HPDE6-E6E7 (cell line): ENCODE data around the gene C11orf24.

Experiments
- DNase-seq: peaks from one replicate; pipeline ENCODE4 v3.0.0; 2011; ENCODE audit warnings: missing footprints; ENCODE audit errors: extremely low spot score

Gene C11orf24

GRCh38 chr11:68271781-68272608, at the start of gene C11orf24:
TSS of gene C11orf24 (minus strand) at chr11:68271973. CDS start at chr11:68263767, 8,206 bp downstream.
- peak; percentile 97 for DNase-seq

- no peak for DNase-seq
Observed at GRCh38 chr11:68317147-68317785, 45.5 kb upstream of the C11orf24 start.

- no peak for DNase-seq
Observed at GRCh38 chr11:68315171-68315920, 43.6 kb upstream of the C11orf24 start.

- no peak for DNase-seq
Observed at GRCh38 chr11:68314203-68315170, 42.7 kb upstream of the C11orf24 start.

- DNase-seq: no peak
Observed at GRCh38 chr11:68313574-68314202, 41.9 kb upstream of the C11orf24 start.

- DNase-seq: no peak
Observed at GRCh38 chr11:68312780-68313573, 41.2 kb upstream of the C11orf24 start.

- no peak for DNase-seq
Observed at GRCh38 chr11:68312117-68312779, 40.5 kb upstream of the C11orf24 start, which contains the start of gene LRP5. TSS of gene LRP5 (plus strand) at chr11:68312591. CDS start at chr11:68312715, 124 bp downstream.

- DNase-seq: no peak
Observed at GRCh38 chr11:68311160-68312116, 39.7 kb upstream of the C11orf24 start.

GRCh38 chr11:68309621-68310185, 37.9 kb upstream of the C11orf24 start:
- DNase-seq: no peak

GRCh38 chr11:68308068-68308467, 36.3 kb upstream of the C11orf24 start:
- no peak for DNase-seq

- no peak for DNase-seq
Observed at GRCh38 chr11:68306636-68307035, 34.9 kb upstream of the C11orf24 start.

- no peak for DNase-seq
Observed at GRCh38 chr11:68303982-68304780, 32.4 kb upstream of the C11orf24 start.

- DNase-seq: no peak
Observed at GRCh38 chr11:68303083-68303482, 31.3 kb upstream of the C11orf24 start.

- no peak for DNase-seq
Observed at GRCh38 chr11:68302670-68303069, 30.9 kb upstream of the C11orf24 start.

GRCh38 chr11:68302256-68302655, 30.5 kb upstream of the C11orf24 start:
- DNase-seq: no peak

GRCh38 chr11:68300076-68300830, 28.5 kb upstream of the C11orf24 start:
- DNase-seq: no peak
